HepG2 (cell line): ENCODE results near the gene PIK3C3. TPM values are rescaled to one million over a fixed set of nuclear protein-coding genes. Genes with fewer than 3 reads are reported as not detected.
A peak's percentile ranks its signal among the peaks of the same experiment; 100 is the strongest.

Source experiments
- ASH2L ChIP-seq: fragments of 300-600, 200-600 bp; sonication (generic); IDR thresholded peaks from 2 replicates; pipeline ENCODE4 v1.7.0; 2017; ENCODE audit warnings: low read depth, mild to moderate bottlenecking, moderate library complexity, mixed read lengths, low read length; ENCODE audit not compliant: insufficient read length
- ATF1 ChIP-seq: IDR thresholded peaks from 2 replicates; pipeline ENCODE4 v1.6.1; 2016; ENCODE audit warnings: mild to moderate bottlenecking, control low read depth
- ATRX ChIP-seq: sonication (generic); formaldehyde crosslinking; IDR thresholded peaks from 2 replicates; pipeline ENCODE4 v1.4.0; 2020; ENCODE audit warnings: missing genetic modification reagents, borderline replicate concordance
- ELF4 ChIP-seq: sonication (generic); formaldehyde crosslinking; IDR thresholded peaks from 2 replicates; pipeline ENCODE4 v1.5.0; 2020; ENCODE audit warnings: missing genetic modification reagents, mild to moderate bottlenecking, moderate library complexity, borderline replicate concordance
- ETV5 ChIP-seq: IDR thresholded peaks from 2 replicates; pipeline ENCODE4 v1.6.1; 2018; ENCODE audit warnings: missing biosample characterization, missing genetic modification reagents, inconsistent platforms, borderline replicate concordance
- FOXO1 ChIP-seq: sonication (generic); formaldehyde crosslinking; IDR thresholded peaks from 2 replicates; pipeline ENCODE4 v1.4.0; 2020; ENCODE audit warnings: missing genetic modification reagents
- HCFC1 ChIP-seq: fragments of 150-350 bp; IDR thresholded peaks from 2 replicates; pipeline ENCODE4 v1.6.1; 2014; ENCODE audit warnings: low read depth, low read length
- KDM6A ChIP-seq: IDR thresholded peaks from 2 replicates; pipeline ENCODE4 v1.6.1; 2016; ENCODE audit warnings: low read depth
- KMT2B ChIP-seq: IDR thresholded peaks from 2 replicates; pipeline ENCODE4 v1.6.1; 2016; ENCODE audit warnings: missing genetic modification reagents, missing compliant biosample characterization
- PHF20 ChIP-seq: sonication (generic); formaldehyde crosslinking; IDR thresholded peaks from 2 replicates; pipeline ENCODE4 v1.5.0; 2020; ENCODE audit warnings: mild to moderate bottlenecking, missing genetic modification reagents
- RORA ChIP-seq: sonication (generic); formaldehyde crosslinking; IDR thresholded peaks from 2 replicates; pipeline ENCODE4 v1.5.0; 2020; ENCODE audit warnings: mild to moderate bottlenecking, missing genetic modification reagents, moderate library complexity
- ZFP82 ChIP-seq: sonication (generic); formaldehyde crosslinking; IDR thresholded peaks from 2 replicates; pipeline ENCODE4 v1.5.1; 2020; ENCODE audit warnings: mild to moderate bottlenecking, missing genetic modification reagents, borderline replicate concordance
- ZNF709 ChIP-seq: sonication (generic); formaldehyde crosslinking; IDR thresholded peaks from 2 replicates; pipeline ENCODE4 v1.5.0; 2020; ENCODE audit warnings: mild to moderate bottlenecking, missing genetic modification reagents
- ZNF788 ChIP-seq: sonication (generic); formaldehyde crosslinking; IDR thresholded peaks from 2 replicates; pipeline ENCODE4 v1.5.0; 2020; ENCODE audit warnings: mild to moderate bottlenecking, missing genetic modification reagents, borderline replicate concordance
- polyA plus RNA-seq, 8 experiments: library from polyadenylated mRNA; depleted of rRNA in 3 of 8; stranded (reverse) in 7 of 8; unstranded in 1 of 8; fragments of >200 nt; fragmentation: Illumina TruSeq in 4 of 8; extraction: Trizol in 4 of 8; gene quantifications; 2 replicates each; pipeline versions ENCODE4 v1.2.1 to v1.2.3, GENCODE V29; 2011 to 2016; ENCODE audit warnings: low read depth in 4 of 8, missing spikeins in 1 of 8, mixed read lengths in 1 of 8; ENCODE audit not compliant: insufficient read depth in 1 of 8
- total RNA-seq, 5 experiments: library from RNA; depleted of rRNA; stranded (reverse); fragments of >200 nt; fragmentation: Illumina TruSeq; extraction: Trizol; gene quantifications; 2 replicates each; pipeline ENCODE4 v1.2.3, GENCODE V29; 2016; ENCODE audit warnings: low read depth in 1 of 5
- TF ChIP-seq, protein P1 (sequence below), 2 experiments: sonication (generic) in 1 of 2; formaldehyde crosslinking in 1 of 2; IDR thresholded peaks; 2 replicates each; pipeline versions ENCODE4 v1.4.0 to v1.6.1; 2018 to 2020; ENCODE audit warnings: missing genetic modification reagents in 2 of 2, borderline replicate concordance in 1 of 2, low read depth in 1 of 2, mild to moderate bottlenecking in 1 of 2, missing biosample characterization in 1 of 2
- TF ChIP-seq, protein P2 (sequence below): sonication (generic); formaldehyde crosslinking; IDR thresholded peaks from 2 replicates; pipeline ENCODE4 v1.5.1; 2020; ENCODE audit warnings: missing genetic modification reagents, mild to moderate bottlenecking, borderline replicate concordance
- TF ChIP-seq, protein P3 (sequence below): sonication (generic); formaldehyde crosslinking; IDR thresholded peaks from 2 replicates; pipeline ENCODE4 v1.4.0; 2020; ENCODE audit warnings: missing genetic modification reagents
- TF ChIP-seq, protein P4 (sequence below): IDR thresholded peaks from 2 replicates; pipeline ENCODE4 v1.6.1; 2016; ENCODE audit warnings: low read depth, missing genetic modification reagents, missing compliant biosample characterization

PIK3C3 gene
- total and polyA plus RNA-seq, 2 of the 13 experiments (the other 11 are each of a cell fraction or from before 2014, with no cell fraction given) = 42.8 to 46.4 TPM

DNA sequence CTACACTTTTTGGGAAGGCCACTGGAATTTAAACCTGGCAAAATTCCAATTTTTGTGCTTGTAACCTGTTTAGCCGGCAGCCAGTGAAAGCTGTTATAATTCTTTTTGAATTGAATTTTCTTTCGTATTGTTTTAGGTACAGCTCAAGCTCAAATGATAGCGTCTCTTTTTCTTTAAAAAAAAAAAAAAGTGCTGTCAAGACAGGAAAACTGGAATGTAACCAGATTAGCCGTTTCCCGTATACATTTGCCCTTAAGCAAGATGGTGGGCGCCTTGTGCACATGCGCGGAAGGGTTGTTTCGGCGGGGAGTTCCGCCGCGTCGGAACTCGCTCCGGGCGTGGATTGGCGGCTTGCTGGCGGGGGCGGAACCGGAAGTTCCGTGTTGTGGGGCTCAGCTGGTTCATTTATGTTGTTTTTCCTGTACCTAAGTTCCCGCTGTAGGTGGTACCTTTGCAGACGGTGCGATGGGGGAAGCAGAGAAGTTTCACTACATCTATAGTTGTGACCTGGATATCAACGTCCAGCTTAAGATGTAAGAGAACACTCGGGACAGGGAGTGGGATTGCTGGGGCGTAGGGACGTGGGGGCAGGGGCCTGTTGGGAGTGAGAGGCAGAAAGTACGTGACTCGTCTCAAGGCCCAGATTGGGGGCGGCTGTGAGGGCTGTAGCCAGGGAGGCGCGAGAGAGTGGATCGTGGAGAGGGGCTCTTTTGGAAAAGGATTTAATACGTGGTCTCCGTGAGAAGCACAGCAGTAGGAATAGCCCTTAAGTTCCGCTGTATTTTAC, at the start of gene PIK3C3 (continued):
- TF ChIP-seq ASH2L = peak; percentile 86
- TF ChIP-seq HCFC1 = peak; percentile 58
- TF ChIP-seq, protein P1, sequence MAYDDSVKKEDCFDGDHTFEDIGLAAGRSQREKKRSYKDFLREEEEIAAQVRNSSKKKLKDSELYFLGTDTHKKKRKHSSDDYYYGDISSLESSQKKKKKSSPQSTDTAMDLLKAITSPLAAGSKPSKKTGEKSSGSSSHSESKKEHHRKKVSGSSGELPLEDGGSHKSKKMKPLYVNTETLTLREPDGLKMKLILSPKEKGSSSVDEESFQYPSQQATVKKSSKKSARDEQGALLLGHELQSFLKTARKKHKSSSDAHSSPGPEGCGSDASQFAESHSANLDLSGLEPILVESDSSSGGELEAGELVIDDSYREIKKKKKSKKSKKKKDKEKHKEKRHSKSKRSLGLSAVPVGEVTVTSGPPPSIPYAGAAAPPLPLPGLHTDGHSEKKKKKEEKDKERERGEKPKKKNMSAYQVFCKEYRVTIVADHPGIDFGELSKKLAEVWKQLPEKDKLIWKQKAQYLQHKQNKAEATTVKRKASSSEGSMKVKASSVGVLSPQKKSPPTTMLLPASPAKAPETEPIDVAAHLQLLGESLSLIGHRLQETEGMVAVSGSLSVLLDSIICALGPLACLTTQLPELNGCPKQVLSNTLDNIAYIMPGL (CRISPR knock-in tag; IDR thresholded peaks at IDR 0.05; ENCODE audit: borderline replicate concordance in 1 of 2, low read depth in 1 of 2) = 0 out of 4 replicates have a peak, but pooled peaks of 1 of the 2 experiments have one; percentile 35
- TF ChIP-seq ETV5 = peak; percentile 39; the same call in 1 of the 2 replicates
- TF ChIP-seq ZNF788 (CRISPR knock-in tag) = 0 out of 2 replicates have a peak, but pooled peaks have one; percentile 18
- peak; percentile 88 for TF ChIP-seq ATF1 (CRISPR knock-in tag)
- 0 out of 2 replicates have a peak, but pooled peaks have one; percentile 31 for TF ChIP-seq ZFP82
- TF ChIP-seq, protein P2, sequence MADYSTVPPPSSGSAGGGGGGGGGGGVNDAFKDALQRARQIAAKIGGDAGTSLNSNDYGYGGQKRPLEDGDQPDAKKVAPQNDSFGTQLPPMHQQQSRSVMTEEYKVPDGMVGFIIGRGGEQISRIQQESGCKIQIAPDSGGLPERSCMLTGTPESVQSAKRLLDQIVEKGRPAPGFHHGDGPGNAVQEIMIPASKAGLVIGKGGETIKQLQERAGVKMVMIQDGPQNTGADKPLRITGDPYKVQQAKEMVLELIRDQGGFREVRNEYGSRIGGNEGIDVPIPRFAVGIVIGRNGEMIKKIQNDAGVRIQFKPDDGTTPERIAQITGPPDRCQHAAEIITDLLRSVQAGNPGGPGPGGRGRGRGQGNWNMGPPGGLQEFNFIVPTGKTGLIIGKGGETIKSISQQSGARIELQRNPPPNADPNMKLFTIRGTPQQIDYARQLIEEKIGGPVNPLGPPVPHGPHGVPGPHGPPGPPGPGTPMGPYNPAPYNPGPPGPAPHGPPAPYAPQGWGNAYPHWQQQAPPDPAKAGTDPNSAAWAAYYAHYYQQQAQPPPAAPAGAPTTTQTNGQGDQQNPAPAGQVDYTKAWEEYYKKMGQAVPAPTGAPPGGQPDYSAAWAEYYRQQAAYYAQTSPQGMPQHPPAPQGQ (CRISPR knock-in tag) = no peak
- TF ChIP-seq, protein P3, sequence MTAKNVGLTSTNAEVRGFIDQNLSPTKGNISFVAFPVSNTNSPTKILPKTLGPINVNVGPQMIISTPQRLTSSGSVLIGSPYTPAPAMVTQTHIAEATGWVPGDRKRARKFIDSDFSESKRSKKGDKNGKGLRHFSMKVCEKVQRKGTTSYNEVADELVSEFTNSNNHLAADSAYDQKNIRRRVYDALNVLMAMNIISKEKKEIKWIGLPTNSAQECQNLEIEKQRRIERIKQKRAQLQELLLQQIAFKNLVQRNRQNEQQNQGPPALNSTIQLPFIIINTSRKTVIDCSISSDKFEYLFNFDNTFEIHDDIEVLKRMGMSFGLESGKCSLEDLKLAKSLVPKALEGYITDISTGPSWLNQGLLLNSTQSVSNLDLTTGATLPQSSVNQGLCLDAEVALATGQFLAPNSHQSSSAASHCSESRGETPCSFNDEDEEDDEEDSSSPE (CRISPR knock-in tag) = 0 out of 2 replicates have a peak, but pooled peaks have one; percentile 50
- 0 out of 2 replicates have a peak, but pooled peaks have one; percentile 31 for TF ChIP-seq ZNF709
- TF ChIP-seq FOXO1 = 0 out of 2 replicates have a peak, but pooled peaks have one; percentile 20
- no peak for TF ChIP-seq KDM6A (CRISPR knock-in tag)
- TF ChIP-seq, protein P4, sequence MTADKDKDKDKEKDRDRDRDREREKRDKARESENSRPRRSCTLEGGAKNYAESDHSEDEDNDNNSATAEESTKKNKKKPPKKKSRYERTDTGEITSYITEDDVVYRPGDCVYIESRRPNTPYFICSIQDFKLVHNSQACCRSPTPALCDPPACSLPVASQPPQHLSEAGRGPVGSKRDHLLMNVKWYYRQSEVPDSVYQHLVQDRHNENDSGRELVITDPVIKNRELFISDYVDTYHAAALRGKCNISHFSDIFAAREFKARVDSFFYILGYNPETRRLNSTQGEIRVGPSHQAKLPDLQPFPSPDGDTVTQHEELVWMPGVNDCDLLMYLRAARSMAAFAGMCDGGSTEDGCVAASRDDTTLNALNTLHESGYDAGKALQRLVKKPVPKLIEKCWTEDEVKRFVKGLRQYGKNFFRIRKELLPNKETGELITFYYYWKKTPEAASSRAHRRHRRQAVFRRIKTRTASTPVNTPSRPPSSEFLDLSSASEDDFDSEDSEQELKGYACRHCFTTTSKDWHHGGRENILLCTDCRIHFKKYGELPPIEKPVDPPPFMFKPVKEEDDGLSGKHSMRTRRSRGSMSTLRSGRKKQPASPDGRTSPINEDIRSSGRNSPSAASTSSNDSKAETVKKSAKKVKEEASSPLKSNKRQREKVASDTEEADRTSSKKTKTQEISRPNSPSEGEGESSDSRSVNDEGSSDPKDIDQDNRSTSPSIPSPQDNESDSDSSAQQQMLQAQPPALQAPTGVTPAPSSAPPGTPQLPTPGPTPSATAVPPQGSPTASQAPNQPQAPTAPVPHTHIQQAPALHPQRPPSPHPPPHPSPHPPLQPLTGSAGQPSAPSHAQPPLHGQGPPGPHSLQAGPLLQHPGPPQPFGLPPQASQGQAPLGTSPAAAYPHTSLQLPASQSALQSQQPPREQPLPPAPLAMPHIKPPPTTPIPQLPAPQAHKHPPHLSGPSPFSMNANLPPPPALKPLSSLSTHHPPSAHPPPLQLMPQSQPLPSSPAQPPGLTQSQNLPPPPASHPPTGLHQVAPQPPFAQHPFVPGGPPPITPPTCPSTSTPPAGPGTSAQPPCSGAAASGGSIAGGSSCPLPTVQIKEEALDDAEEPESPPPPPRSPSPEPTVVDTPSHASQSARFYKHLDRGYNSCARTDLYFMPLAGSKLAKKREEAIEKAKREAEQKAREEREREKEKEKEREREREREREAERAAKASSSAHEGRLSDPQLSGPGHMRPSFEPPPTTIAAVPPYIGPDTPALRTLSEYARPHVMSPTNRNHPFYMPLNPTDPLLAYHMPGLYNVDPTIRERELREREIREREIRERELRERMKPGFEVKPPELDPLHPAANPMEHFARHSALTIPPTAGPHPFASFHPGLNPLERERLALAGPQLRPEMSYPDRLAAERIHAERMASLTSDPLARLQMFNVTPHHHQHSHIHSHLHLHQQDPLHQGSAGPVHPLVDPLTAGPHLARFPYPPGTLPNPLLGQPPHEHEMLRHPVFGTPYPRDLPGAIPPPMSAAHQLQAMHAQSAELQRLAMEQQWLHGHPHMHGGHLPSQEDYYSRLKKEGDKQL (CRISPR knock-in tag) = no peak
- peak; percentile 87 for TF ChIP-seq PHF20
- TF ChIP-seq ELF4 = peak; percentile 70
- TF ChIP-seq RORA (CRISPR knock-in tag) = no peak
- TF ChIP-seq ATRX (CRISPR knock-in tag) = no peak
- peak; percentile 76 for TF ChIP-seq KMT2B (CRISPR knock-in tag)
